Activated CD4-positive, alpha-beta T cell treated with anti-CD3 and anti-CD28 coated beads, Interleukin-2, amount 10 ng/mL, durations not matched to agents 7 days and 5 days (primary cell): ENCODE data around the gene UVRAG. TPM values are rescaled to one million over a fixed set of nuclear protein-coding genes. Genes with fewer than 3 reads are reported as not detected.
"Not testable (repeated sequence)": the region's sequence is repeated elsewhere in the genome, so short reads cannot be mapped to it uniquely, and the experiment has no call there.

Experiments
- CTCF ChIA-PET: fragments of 350-600 bp; sonication (Branson Sonifier 250); formaldehyde crosslinking; loops from one replicate; lab custom pipeline; 2021; ENCODE audit warnings: antibody characterized with exemption; lab: Charles Lee
- POLR2A ChIA-PET: fragments of 350-600 bp; sonication (Branson Sonifier 250); formaldehyde crosslinking; loops from one replicate; lab custom pipeline; 2021; ENCODE audit warnings: antibody characterized with exemption; lab: Charles Lee
- DNase-seq: peaks from one replicate; pipeline ENCODE4 v3.0.0-alpha.2; 2020
- H3K27ac Mint-ChIP-seq: one replicate; pipeline ENCODE4 v1.8.0; 2021; ENCODE audit warnings: mild to moderate bottlenecking, moderate library complexity, mixed read lengths
- H3K27me3 Mint-ChIP-seq: one replicate; pipeline ENCODE4 v1.8.0; 2021; ENCODE audit warnings: mixed read lengths
- H3K36me3 Mint-ChIP-seq: one replicate; pipeline ENCODE4 v1.8.0; 2021; ENCODE audit warnings: low read depth, mixed read lengths
- H3K4me1 Mint-ChIP-seq: one replicate; pipeline ENCODE4 v1.8.0; 2021; ENCODE audit warnings: mixed read lengths
- H3K4me3 Mint-ChIP-seq: one replicate; pipeline ENCODE4 v1.8.0; 2021; ENCODE audit warnings: mild to moderate bottlenecking, moderate library complexity, mixed read lengths
- H3K9me3 Mint-ChIP-seq: one replicate; pipeline ENCODE4 v1.8.0; 2021; ENCODE audit warnings: mixed read lengths
- total RNA-seq, 2 experiments: library from RNA; stranded (reverse); gene quantifications; one replicate each; pipeline ENCODE4 v1.2.3, GENCODE V29; 2021

UVRAG gene
- total RNA-seq, 2 experiments from 2014 or later = 16.8 to 17.0 TPM

DNA sequence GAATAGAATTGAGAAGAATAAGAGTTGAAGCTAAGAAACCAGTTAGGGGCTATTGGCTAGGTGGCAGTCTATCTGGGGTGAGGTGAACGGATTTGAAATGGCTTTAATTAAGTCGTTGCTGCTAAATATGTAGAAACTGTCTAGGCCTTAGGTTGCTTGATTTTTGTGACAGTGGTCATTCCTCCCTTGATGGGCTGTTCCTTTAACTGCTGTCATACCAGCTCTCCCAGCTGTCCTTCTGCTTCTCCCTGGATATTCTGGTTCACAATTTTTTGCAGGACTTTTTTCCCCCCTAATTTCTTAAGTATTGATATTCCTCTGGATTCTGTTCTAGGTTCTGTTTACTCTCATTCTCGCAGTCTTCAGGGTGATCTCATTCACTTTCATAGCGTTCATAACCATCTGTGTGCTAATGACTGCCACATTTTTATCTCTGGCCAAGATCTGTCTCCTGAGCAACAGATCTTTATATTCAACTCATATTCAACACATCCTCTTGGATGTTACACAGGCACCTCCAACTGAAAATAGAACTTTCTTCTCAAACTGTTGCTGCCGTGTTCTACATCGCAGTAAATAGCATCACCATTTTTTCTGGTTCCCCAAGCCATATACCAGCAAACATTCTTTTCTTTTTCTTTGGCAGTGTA is 134.1 kb downstream of the UVRAG start:
- H3K9me3 Mint-ChIP-seq = no peaks in the 10 kb centered on the region
- DNase-seq = no peak
- no peak overlapping the region for H3K27ac Mint-ChIP-seq
- no peak overlapping the region for H3K4me3 Mint-ChIP-seq
- ChIA-PET CTCF (no interaction called here), POLR2A (no interaction called here)
- no peaks in the 10 kb centered on the region for H3K27me3 Mint-ChIP-seq
- peaks cover 4% of the 10 kb centered on the region for H3K4me1 Mint-ChIP-seq
- H3K36me3 Mint-ChIP-seq = no peaks in the 10 kb centered on the region

- peaks cover 4% of the 10 kb centered on the region for H3K4me1 Mint-ChIP-seq
- peaks cover 6% of the 10 kb centered on the region for H3K36me3 Mint-ChIP-seq
- H3K27me3 Mint-ChIP-seq = no peaks in the 10 kb centered on the region
- no peak overlapping the region for H3K27ac Mint-ChIP-seq
- DNase-seq = no peak
- H3K4me3 Mint-ChIP-seq = no peak overlapping the region
- POLR2A ChIA-PET = no interaction called here
- H3K9me3 Mint-ChIP-seq = no peaks in the 10 kb centered on the region
- CTCF ChIA-PET = no interaction called here
Measured at GRCh38 chr11:75950141-75950540, 135.1 kb downstream of the UVRAG start.

DNA sequence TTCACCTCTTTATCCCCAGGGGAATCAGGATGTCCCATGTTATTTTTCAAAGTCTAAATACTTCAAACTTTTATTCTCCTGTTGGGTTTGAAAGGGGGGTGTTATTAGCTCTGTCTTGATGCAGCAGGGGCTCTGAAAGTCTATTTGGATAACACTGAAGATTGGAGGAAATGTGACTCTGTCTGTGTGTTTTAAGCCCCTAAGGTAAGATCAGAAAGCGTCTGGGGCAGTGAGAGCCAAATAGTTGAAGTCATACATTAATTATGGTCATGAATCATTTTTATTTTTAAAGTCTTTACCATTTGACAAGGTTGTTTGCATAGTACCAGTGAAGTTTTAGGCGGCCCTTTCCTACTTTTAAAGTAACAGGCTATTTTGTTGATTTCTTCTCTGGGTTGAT is 139.0 kb downstream of the UVRAG start:
- no peaks in the 10 kb centered on the region for H3K9me3 Mint-ChIP-seq
- H3K27me3 Mint-ChIP-seq = no peaks in the 10 kb centered on the region
- H3K36me3 Mint-ChIP-seq = peaks cover 12% of the 10 kb centered on the region
- no peak overlapping the region for H3K27ac Mint-ChIP-seq
- CTCF ChIA-PET = no interaction called here
- POLR2A ChIA-PET = no interaction called here
- DNase-seq = no peak
- no peaks in the 10 kb centered on the region for H3K4me1 Mint-ChIP-seq
- no peak overlapping the region for H3K4me3 Mint-ChIP-seq

DNA sequence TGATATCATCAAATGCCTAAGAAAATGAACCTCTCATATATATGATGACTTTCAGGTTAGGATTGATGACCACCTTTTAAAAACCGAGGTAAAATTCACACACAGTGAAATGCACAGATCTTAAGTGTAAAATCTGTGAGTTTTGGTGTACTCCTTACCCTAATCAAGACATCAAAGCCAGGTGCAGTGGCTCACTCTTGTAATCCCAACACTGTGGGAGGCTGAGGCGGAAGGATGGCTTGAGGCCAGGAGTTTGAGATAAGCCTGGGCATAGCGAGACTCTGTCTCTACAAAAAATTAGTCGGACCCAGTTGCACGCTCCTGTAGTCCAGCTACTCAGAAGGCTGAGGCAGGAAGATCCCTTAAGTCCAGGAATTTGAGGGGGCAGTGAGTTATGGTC is 140.4 kb downstream of the UVRAG start:
- Mint-ChIP-seq H3K4me1 (no peaks in the 10 kb centered on the region), H3K36me3 (peaks cover 12% of the 10 kb centered on the region), H3K4me3 (no peak overlapping the region), H3K9me3 (no peaks in the 10 kb centered on the region), H3K27ac (no peak overlapping the region), H3K27me3 (no peaks in the 10 kb centered on the region)
- CTCF ChIA-PET = no interaction called here
- POLR2A ChIA-PET = no interaction called here
- DNase-seq = no peak

GRCh38 chr11:75959540-75959939 is 144.5 kb downstream of the UVRAG start:
- peaks cover 11% of the 10 kb centered on the region for H3K36me3 Mint-ChIP-seq
- no peaks in the 10 kb centered on the region for H3K27me3 Mint-ChIP-seq
- H3K9me3 Mint-ChIP-seq = no peaks in the 10 kb centered on the region
- POLR2A ChIA-PET = no interaction called here
- H3K4me1 Mint-ChIP-seq = no peaks in the 10 kb centered on the region
- H3K4me3 Mint-ChIP-seq = no peak overlapping the region
- CTCF ChIA-PET = interaction anchor here (0.7 to 1.1 kb wide), 2 partner anchors 22 to 42 kb away, joined by 3 to 4 read pairs; no protein-coding TSS in a partner anchor
- no peak overlapping the region for H3K27ac Mint-ChIP-seq
- DNase-seq = no peak

- Mint-ChIP-seq H3K4me3 (no peak overlapping the region), H3K36me3 (peaks cover 4% of the 10 kb centered on the region), H3K9me3 (no peaks in the 10 kb centered on the region), H3K4me1 (peaks cover 2% of the 10 kb centered on the region), H3K27ac (no peak overlapping the region), H3K27me3 (no peaks in the 10 kb centered on the region)
- POLR2A ChIA-PET = no interaction called here
- CTCF ChIA-PET = no interaction called here
- DNase-seq = no peak
Measured at GRCh38 chr11:75964071-75964470, 149.1 kb downstream of the UVRAG start.

DNA sequence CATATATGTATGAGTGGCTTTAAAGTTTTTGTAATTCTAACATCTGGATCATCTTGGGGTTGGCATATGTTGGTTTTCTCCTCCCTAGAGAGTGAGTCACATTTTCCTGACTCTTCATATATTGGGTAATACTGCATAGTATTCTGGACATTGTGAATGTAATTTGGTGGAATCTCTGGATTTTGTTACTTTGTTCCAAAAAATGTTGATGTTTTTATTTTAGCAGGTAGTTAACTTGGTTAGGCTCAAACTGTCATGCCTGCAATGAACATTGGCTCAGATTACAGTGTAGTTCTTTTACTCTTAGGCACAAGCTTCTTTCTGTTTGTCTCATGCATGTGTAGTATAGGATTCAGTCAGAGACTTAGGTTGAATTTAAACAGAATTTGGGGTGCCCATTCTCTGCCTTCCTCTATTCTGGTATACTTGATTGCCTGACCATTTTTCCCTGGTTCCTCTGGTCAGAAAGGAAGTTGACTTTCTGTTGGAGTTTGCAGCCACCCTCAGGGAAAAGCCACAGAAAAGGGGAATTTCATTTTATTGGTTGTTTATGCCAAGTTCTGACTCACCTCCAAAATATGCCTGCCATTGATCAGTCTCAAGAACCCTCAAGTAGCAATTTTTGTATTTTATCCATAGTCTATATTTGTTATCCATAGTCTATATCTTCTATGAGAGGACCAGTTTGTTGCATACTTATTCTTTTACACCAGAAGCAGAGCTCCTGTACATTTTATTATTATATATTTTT is 151.7 kb downstream of the UVRAG start:
- no peak overlapping the region for H3K4me3 Mint-ChIP-seq
- peaks cover 3% of the 10 kb centered on the region for H3K4me1 Mint-ChIP-seq
- H3K36me3 Mint-ChIP-seq = peaks cover 6% of the 10 kb centered on the region
- H3K9me3 Mint-ChIP-seq = no peaks in the 10 kb centered on the region
- CTCF ChIA-PET = no interaction called here
- H3K27me3 Mint-ChIP-seq = no peaks in the 10 kb centered on the region
- H3K27ac Mint-ChIP-seq = no peak overlapping the region
- DNase-seq = no peak
- POLR2A ChIA-PET = no interaction called here

DNA sequence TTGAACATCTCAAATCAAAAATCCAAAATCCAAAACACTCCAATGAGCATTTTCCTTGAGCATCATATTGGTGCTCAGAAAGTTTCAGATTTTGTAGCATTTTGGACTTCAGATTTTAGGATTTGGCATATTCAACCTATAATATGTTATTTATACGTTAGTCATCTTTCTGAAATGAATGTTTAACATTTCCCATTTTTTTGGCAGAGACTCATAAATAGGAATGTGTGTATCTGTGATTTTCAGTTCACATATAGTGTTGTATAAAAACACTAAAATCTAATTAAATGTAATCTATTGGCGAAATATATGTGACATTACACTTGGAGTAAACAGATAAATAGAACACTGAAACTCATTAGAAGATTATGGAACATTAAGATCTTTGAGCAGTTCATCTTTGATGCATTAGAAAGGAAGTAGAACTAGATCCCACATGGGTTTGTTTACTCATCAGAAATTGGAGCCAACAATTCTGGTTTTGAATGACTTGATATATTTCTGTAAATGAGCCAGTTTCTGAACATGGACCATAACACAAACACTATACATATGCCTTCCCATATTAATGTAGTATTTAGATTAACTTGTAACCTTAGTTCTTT is 153.1 kb downstream of the UVRAG start:
- ChIA-PET CTCF (no interaction called here), POLR2A (no interaction called here)
- peaks cover 3% of the 10 kb centered on the region for H3K4me1 Mint-ChIP-seq
- H3K27me3 Mint-ChIP-seq = no peaks in the 10 kb centered on the region
- no peak overlapping the region for H3K4me3 Mint-ChIP-seq
- H3K27ac Mint-ChIP-seq = no peak overlapping the region
- H3K36me3 Mint-ChIP-seq = peaks cover 9% of the 10 kb centered on the region
- DNase-seq = no peak
- H3K9me3 Mint-ChIP-seq = peaks cover under 1% of the 10 kb centered on the region

DNA sequence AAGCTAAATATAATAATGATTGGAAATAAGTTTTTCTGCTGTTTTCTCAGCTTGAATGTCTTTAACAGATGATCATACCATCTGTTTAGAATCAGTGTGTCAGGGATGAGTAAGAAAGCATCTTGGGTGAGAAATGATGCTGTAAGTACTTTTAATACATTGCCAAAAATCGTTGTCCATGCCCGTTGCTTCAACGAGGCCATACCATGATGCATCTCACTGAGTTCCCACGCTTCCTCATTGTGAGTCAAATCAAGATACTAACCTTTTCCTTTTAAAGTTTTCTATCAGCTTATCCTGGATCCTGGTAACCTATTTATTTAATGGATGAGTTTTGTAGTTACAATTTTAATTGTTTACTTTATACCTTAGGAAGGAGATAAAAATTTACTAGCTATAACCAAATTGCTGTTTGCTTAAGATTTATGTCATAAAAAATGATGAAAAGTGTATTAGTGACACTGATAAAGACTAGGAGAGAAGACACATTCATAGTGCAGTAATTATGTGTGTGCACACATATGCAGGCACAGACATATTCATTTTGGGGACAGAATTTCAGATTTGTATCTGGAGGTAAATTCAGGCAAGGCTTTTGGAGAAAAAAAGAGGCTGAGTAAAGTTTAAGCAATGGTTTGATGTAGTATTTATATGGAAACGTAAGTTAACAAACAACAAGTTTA is 154.8 kb downstream of the UVRAG start:
- Mint-ChIP-seq H3K36me3 (peaks cover 13% of the 10 kb centered on the region), H3K9me3 (peaks cover 6% of the 10 kb centered on the region), H3K27ac (no peak overlapping the region), H3K4me1 (peaks cover 3% of the 10 kb centered on the region), H3K4me3 (no peak overlapping the region), H3K27me3 (no peaks in the 10 kb centered on the region)
- CTCF ChIA-PET = interaction anchor here (0.6 kb wide), 1 partner anchor 11 kb away, joined by 4 read pairs; no protein-coding TSS in a partner anchor
- no peak for DNase-seq
- POLR2A ChIA-PET = no interaction called here

GRCh38 chr11:75973710-75974109 is 158.7 kb downstream of the UVRAG start:
- POLR2A ChIA-PET, H3K4me3 Mint-ChIP-seq, H3K27me3 Mint-ChIP-seq, H3K4me1 Mint-ChIP-seq, CTCF ChIA-PET, DNase-seq, H3K27ac Mint-ChIP-seq, H3K9me3 Mint-ChIP-seq: not testable (repeated sequence)
- peaks cover 14% of the 10 kb centered on the region for H3K36me3 Mint-ChIP-seq

GRCh38 chr11:75979075-75979474 is 164.1 kb downstream of the UVRAG start:
- H3K4me1 Mint-ChIP-seq, DNase-seq, H3K27me3 Mint-ChIP-seq, POLR2A ChIA-PET, H3K4me3 Mint-ChIP-seq, H3K9me3 Mint-ChIP-seq, CTCF ChIA-PET, H3K27ac Mint-ChIP-seq: not testable (repeated sequence)
- peaks cover 15% of the 10 kb centered on the region for H3K36me3 Mint-ChIP-seq

GRCh38 chr11:75979479-75980027 is 164.5 kb downstream of the UVRAG start:
- H3K27me3 Mint-ChIP-seq, H3K27ac Mint-ChIP-seq, H3K4me1 Mint-ChIP-seq, DNase-seq, H3K9me3 Mint-ChIP-seq, H3K4me3 Mint-ChIP-seq, CTCF ChIA-PET, POLR2A ChIA-PET: not testable (repeated sequence)
- peaks cover 19% of the 10 kb centered on the region for H3K36me3 Mint-ChIP-seq
